ENCODE results near the gene NDEL1. TPM values are rescaled to one million over a fixed set of nuclear protein-coding genes. Genes with fewer than 3 reads are reported as not detected.

The NDEL1 gene
- total RNA-seq, 2 experiments from 2014 or later = 49.5 to 52.4 TPM

- ChIA-PET CTCF (no interaction called here), POLR2A (no interaction called here)
Observed at GRCh38 chr17:8473451-8474192, 37.9 kb downstream of the NDEL1 start.

GRCh38 chr17:8474826-8475225 is 39.1 kb downstream of the NDEL1 start:
- POLR2A ChIA-PET = no interaction called here

GRCh38 chr17:8475227-8475626 is 39.5 kb downstream of the NDEL1 start:
- POLR2A ChIA-PET = no interaction called here
- CTCF ChIA-PET = no interaction called here

More at GRCh38 chr17:8474826-8475225, 39.1 kb downstream of the NDEL1 start:
- CTCF ChIA-PET = no interaction called here

GRCh38 chr17:8475781-8476180 is 40.1 kb downstream of the NDEL1 start:
- ChIA-PET POLR2A (no interaction called here), CTCF (no interaction called here)

- POLR2A ChIA-PET = no interaction called here
- CTCF ChIA-PET = no interaction called here
Observed at GRCh38 chr17:8476741-8477140, 41.1 kb downstream of the NDEL1 start.

- POLR2A ChIA-PET = no interaction called here
- CTCF ChIA-PET = no interaction called here
Observed at GRCh38 chr17:8477171-8477570, 41.5 kb downstream of the NDEL1 start.

- ChIA-PET CTCF (no interaction called here), POLR2A (no interaction called here)
Observed at GRCh38 chr17:8477715-8478441, 42.2 kb downstream of the NDEL1 start.

GRCh38 chr17:8479431-8479947 is 43.8 kb downstream of the NDEL1 start:
- ChIA-PET CTCF (interaction anchor here (0.6 kb wide), 1 partner anchor 27 kb away, joined by 4 read pairs; no protein-coding TSS in a partner anchor), POLR2A (no interaction called here)

GRCh38 chr17:8480011-8480976 is 44.6 kb downstream of the NDEL1 start:
- ChIA-PET CTCF (no interaction called here), POLR2A (no interaction called here)

- CTCF ChIA-PET = no interaction called here
- POLR2A ChIA-PET = no interaction called here
Observed at GRCh38 chr17:8481089-8481488, 45.4 kb downstream of the NDEL1 start.

GRCh38 chr17:8481703-8482102 is 46.0 kb downstream of the NDEL1 start:
- POLR2A ChIA-PET = no interaction called here
- CTCF ChIA-PET = no interaction called here

- CTCF ChIA-PET = no interaction called here
- POLR2A ChIA-PET = no interaction called here
Observed at GRCh38 chr17:8482546-8482945, 46.9 kb downstream of the NDEL1 start.

- POLR2A ChIA-PET = no interaction called here
- CTCF ChIA-PET = no interaction called here
Observed at GRCh38 chr17:8484465-8484864, 48.8 kb downstream of the NDEL1 start.

GRCh38 chr17:8485491-8485890 is 49.8 kb downstream of the NDEL1 start:
- ChIA-PET CTCF (interaction anchor here (1.2 kb wide), 1 partner anchor 19 kb away, joined by 3 read pairs; no protein-coding TSS in a partner anchor), POLR2A (no interaction called here)

- ChIA-PET POLR2A (no interaction called here), CTCF (interaction anchor here (0.6 kb wide), 1 partner anchor 14 kb away, joined by 3 read pairs; no protein-coding TSS in a partner anchor)
Observed at GRCh38 chr17:8487130-8487645, 51.5 kb downstream of the NDEL1 start.

GRCh38 chr17:8487743-8488142 is 52.1 kb downstream of the NDEL1 start:
- ChIA-PET CTCF (interaction anchor here (0.6 kb wide), 1 partner anchor 13 kb away, joined by 3 read pairs; no protein-coding TSS in a partner anchor), POLR2A (no interaction called here)

- POLR2A ChIA-PET = no interaction called here
- CTCF ChIA-PET = no interaction called here
Observed at GRCh38 chr17:8488491-8488890, 52.8 kb downstream of the NDEL1 start.

GRCh38 chr17:8488901-8489300 is 53.2 kb downstream of the NDEL1 start:
- CTCF ChIA-PET = no interaction called here
- POLR2A ChIA-PET = no interaction called here

- POLR2A ChIA-PET = no interaction called here
Observed at GRCh38 chr17:8489841-8490240, 54.2 kb downstream of the NDEL1 start.

More at GRCh38 chr17:8489841-8490240, 54.2 kb downstream of the NDEL1 start:
- CTCF ChIA-PET = no interaction called here
